ENCODE results near the gene ARHGEF12.
A peak's percentile ranks its signal among the peaks of the same experiment; 100 is the strongest.

ARHGEF12 gene

DNA sequence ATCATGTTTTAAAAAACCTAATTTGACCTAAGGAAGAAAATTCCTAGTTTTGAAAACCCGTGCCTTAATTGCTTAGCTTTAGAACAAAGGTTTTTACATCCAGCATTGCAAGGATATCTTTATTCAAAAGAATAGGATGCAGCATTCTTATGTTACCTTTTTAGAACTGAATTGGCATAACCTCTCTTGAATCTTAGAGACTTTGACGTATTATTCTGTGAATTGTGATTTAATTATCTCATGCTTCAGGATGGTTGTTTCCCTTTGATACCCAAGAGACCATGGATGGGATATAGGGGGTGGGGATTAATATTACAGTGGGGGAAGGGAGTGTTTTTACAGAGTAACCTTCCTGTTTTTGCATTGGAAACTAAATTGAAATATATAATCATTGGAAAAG, 49.4 kb downstream of the ARHGEF12 start:
- no peak overlapping the region for H3K4me3 ChIP-seq (ENCODE audit: extremely low read depth, insufficient read depth, low read length, poor library complexity, severe bottlenecking)
- WGBS, 2 experiments (ENCODE audit: insufficient coverage in 2 of 2): 93% methylated on average over 2 of the region's 2 CpGs; no CpG with 5 or more reads in 1 of the 2 experiments
- no peaks in the 10 kb centered on the region for H3K36me3 ChIP-seq (ENCODE audit: control insufficient read depth, insufficient read depth, low read length)

DNA sequence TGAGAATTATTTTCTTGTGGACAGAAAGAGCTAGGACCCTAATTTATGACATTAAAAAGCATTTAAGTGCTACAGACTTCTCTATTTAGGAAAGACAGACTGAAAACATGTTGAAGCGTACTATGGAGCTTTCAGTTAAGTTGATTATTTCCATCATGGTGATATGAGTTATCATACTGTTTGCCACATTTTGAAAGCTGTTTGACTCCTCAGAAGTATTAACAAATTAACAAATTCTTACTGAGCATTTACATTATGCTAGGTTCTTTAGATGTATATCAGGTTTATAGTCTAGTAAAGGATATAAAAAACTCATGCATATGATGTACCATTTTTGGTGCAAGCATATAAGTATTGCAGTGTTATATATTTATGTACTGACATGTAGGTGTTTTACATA, 50.1 kb downstream of the ARHGEF12 start:
- no peak overlapping the region for H3K4me3 ChIP-seq (ENCODE audit: extremely low read depth, insufficient read depth, low read length, poor library complexity, severe bottlenecking)
- no peaks in the 10 kb centered on the region for H3K36me3 ChIP-seq (ENCODE audit: control insufficient read depth, insufficient read depth, low read length)
- H3K9me3 ChIP-seq (ENCODE audit: control insufficient read depth, low read length): peaks cover 14% of the 10 kb centered on the region
- peaks cover 18% of the 10 kb centered on the region for H3K4me1 ChIP-seq (ENCODE audit: control insufficient read depth, insufficient read depth, low read length, poor library complexity, severe bottlenecking)
- no CpG with 5 or more reads among the region's 1 CpG for WGBS, 2 experiments (ENCODE audit: insufficient coverage in 2 of 2)
- no peak overlapping the region for H3K27ac ChIP-seq (ENCODE audit: low read depth, low read length, severe bottlenecking)

More for the DNA sequence above, 49.4 kb downstream of the ARHGEF12 start:
- no peak overlapping the region for H3K27ac ChIP-seq (ENCODE audit: low read depth, low read length, severe bottlenecking)
- peaks cover 14% of the 10 kb centered on the region for H3K9me3 ChIP-seq (ENCODE audit: control insufficient read depth, low read length)
- H3K4me1 ChIP-seq (ENCODE audit: control insufficient read depth, insufficient read depth, low read length, poor library complexity, severe bottlenecking): peaks cover 18% of the 10 kb centered on the region

GRCh38 chr11:120386774-120387371, 50.7 kb downstream of the ARHGEF12 start:
- Histone ChIP-seq H3K4me3 (ENCODE audit: extremely low read depth, insufficient read depth, low read length, poor library complexity, severe bottlenecking) (no peak overlapping the region), H3K36me3 (ENCODE audit: control insufficient read depth, insufficient read depth, low read length) (no peaks in the 10 kb centered on the region), H3K4me1 (ENCODE audit: control insufficient read depth, insufficient read depth, low read length, poor library complexity, severe bottlenecking) (peaks cover 21% of the 10 kb centered on the region), H3K27ac (ENCODE audit: low read depth, low read length, severe bottlenecking) (no peak overlapping the region), H3K9me3 (ENCODE audit: control insufficient read depth, low read length) (peaks cover 14% of the 10 kb centered on the region)
- 100% methylated on average over 1 of the region's 2 CpGs for WGBS, 2 experiments (ENCODE audit: insufficient coverage in 2 of 2)

DNA sequence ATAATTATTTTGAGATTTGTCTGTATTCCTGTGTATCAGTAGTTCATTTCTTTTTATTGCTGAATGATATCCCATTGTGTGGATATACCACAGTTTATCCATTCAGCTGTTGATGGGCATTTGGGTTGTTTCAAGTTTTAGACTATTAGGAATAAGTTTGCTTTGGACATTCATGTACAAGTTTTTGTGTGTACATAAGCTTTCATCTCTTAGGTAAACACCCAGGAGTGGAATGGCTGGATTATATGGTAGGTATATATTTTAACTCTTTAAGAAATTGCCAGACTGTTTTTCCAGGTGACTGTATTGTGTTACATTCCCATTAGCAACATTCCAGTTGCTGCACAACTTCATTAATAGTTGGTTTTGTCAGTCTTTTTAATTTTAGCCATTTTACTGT, 52.0 kb downstream of the ARHGEF12 start:
- Histone ChIP-seq H3K9me3 (ENCODE audit: control insufficient read depth, low read length) (peaks cover 4% of the 10 kb centered on the region), H3K36me3 (ENCODE audit: control insufficient read depth, insufficient read depth, low read length) (no peaks in the 10 kb centered on the region), H3K27ac (ENCODE audit: low read depth, low read length, severe bottlenecking) (no peak overlapping the region), H3K4me3 (ENCODE audit: extremely low read depth, insufficient read depth, low read length, poor library complexity, severe bottlenecking) (no peak overlapping the region), H3K4me1 (ENCODE audit: control insufficient read depth, insufficient read depth, low read length, poor library complexity, severe bottlenecking) (peaks cover 21% of the 10 kb centered on the region)

GRCh38 chr11:120389693-120390584, 53.7 kb downstream of the ARHGEF12 start:
- H3K4me1 ChIP-seq (ENCODE audit: control insufficient read depth, insufficient read depth, low read length, poor library complexity, severe bottlenecking): peaks cover 13% of the 10 kb centered on the region
- 80% methylated on average over 2 of the region's 5 CpGs; no CpG with 5 or more reads in 1 of the 2 experiments for WGBS, 2 experiments (ENCODE audit: insufficient coverage in 2 of 2)

DNA sequence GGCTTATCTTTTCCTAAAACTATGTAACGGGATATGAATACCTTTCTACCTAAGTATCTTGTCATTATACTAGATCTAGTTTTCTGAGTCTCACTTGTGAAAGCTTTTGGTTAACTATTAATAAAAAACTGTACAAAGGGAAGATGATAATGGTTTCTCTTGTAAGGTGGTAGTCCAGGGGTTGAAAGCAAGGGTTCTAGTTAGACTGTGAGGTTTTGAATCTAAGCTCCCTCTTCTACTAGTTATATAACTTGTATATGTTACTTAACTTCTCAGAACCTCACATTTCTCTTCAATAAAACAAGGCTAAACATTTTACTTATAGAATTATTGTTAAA, 54.3 kb downstream of the ARHGEF12 start:
- H3K36me3 ChIP-seq (ENCODE audit: control insufficient read depth, insufficient read depth, low read length): no peaks in the 10 kb centered on the region
- H3K4me1 ChIP-seq (ENCODE audit: control insufficient read depth, insufficient read depth, low read length, poor library complexity, severe bottlenecking): peaks cover 8% of the 10 kb centered on the region
- WGBS, 2 experiments (ENCODE audit: insufficient coverage in 2 of 2): no CpG with 5 or more reads among the region's 1 CpG
- no peaks in the 10 kb centered on the region for H3K9me3 ChIP-seq (ENCODE audit: control insufficient read depth, low read length)
- no peak overlapping the region for H3K4me3 ChIP-seq (ENCODE audit: extremely low read depth, insufficient read depth, low read length, poor library complexity, severe bottlenecking)
- no peak overlapping the region for H3K27ac ChIP-seq (ENCODE audit: low read depth, low read length, severe bottlenecking)

More at GRCh38 chr11:120389693-120390584, 53.7 kb downstream of the ARHGEF12 start:
- H3K4me3 ChIP-seq (ENCODE audit: extremely low read depth, insufficient read depth, low read length, poor library complexity, severe bottlenecking): no peak overlapping the region
- H3K27ac ChIP-seq (ENCODE audit: low read depth, low read length, severe bottlenecking): no peak overlapping the region
- no peaks in the 10 kb centered on the region for H3K36me3 ChIP-seq (ENCODE audit: control insufficient read depth, insufficient read depth, low read length)
- H3K9me3 ChIP-seq (ENCODE audit: control insufficient read depth, low read length): no peaks in the 10 kb centered on the region

DNA sequence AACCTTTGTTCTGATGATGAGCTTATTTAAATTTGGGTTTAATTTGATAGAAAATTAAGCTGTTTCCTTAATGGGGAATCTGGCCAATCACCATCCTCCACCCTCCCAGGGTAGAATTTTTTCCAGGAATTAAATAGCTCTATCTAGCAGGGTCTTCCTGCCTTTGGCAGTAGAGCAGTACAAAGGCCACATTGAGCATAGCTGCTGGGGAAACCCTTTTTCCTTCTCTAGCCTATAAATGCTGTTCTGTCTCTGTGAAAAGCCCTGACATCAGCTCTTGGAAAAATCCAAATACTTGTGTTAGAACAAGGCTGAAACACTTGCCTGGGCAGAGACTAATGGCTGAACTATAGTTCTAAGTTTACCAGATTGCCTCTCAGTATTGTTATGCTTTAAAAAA, 55.1 kb downstream of the ARHGEF12 start:
- H3K4me1 ChIP-seq (ENCODE audit: control insufficient read depth, insufficient read depth, low read length, poor library complexity, severe bottlenecking): peaks cover 2% of the 10 kb centered on the region
- peak overlapping the region; percentile 82 for H3K27ac ChIP-seq (ENCODE audit: low read depth, low read length, severe bottlenecking)
- no peaks in the 10 kb centered on the region for H3K36me3 ChIP-seq (ENCODE audit: control insufficient read depth, insufficient read depth, low read length)
- H3K9me3 ChIP-seq (ENCODE audit: control insufficient read depth, low read length): no peaks in the 10 kb centered on the region
- no peak overlapping the region for H3K4me3 ChIP-seq (ENCODE audit: extremely low read depth, insufficient read depth, low read length, poor library complexity, severe bottlenecking)

- peaks cover 2% of the 10 kb centered on the region for H3K4me1 ChIP-seq (ENCODE audit: control insufficient read depth, insufficient read depth, low read length, poor library complexity, severe bottlenecking)
- H3K36me3 ChIP-seq (ENCODE audit: control insufficient read depth, insufficient read depth, low read length): no peaks in the 10 kb centered on the region
- 100% methylated on average over 1 of the region's 1 CpG for WGBS, 2 experiments (ENCODE audit: insufficient coverage in 2 of 2)
- H3K27ac ChIP-seq (ENCODE audit: low read depth, low read length, severe bottlenecking): peak overlapping the region; percentile 82
- no peak overlapping the region for H3K4me3 ChIP-seq (ENCODE audit: extremely low read depth, insufficient read depth, low read length, poor library complexity, severe bottlenecking)
- H3K9me3 ChIP-seq (ENCODE audit: control insufficient read depth, low read length): no peaks in the 10 kb centered on the region
These were observed 55.6 kb downstream of the ARHGEF12 start for GRCh38 chr11:120391854-120392253.

DNA sequence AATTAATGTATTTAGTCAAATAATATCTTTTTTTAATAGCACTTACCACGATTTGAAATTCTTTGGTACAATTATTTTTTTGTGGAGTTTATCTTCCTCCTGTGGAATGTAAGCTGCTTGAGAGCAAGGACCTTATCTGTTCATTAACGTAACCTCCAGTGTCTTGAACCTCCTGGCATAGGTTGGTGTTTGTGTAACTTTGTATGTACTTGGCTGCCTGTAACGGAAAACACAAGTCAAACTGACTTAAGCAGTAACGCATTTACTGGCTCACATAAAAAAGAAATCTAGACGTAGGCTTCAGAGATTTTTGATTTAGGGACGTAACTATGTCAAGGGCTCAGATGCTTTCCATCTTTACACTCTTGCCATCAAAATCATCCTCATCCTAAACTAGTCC, 56.1 kb downstream of the ARHGEF12 start:
- Histone ChIP-seq H3K4me1 (ENCODE audit: control insufficient read depth, insufficient read depth, low read length, poor library complexity, severe bottlenecking) (peaks cover 2% of the 10 kb centered on the region), H3K36me3 (ENCODE audit: control insufficient read depth, insufficient read depth, low read length) (no peaks in the 10 kb centered on the region), H3K9me3 (ENCODE audit: control insufficient read depth, low read length) (no peaks in the 10 kb centered on the region), H3K27ac (ENCODE audit: low read depth, low read length, severe bottlenecking) (no peak overlapping the region), H3K4me3 (ENCODE audit: extremely low read depth, insufficient read depth, low read length, poor library complexity, severe bottlenecking) (no peak overlapping the region)
- 87 to 100% methylated on average over 4 of the region's 6 CpGs for WGBS, 2 experiments (ENCODE audit: insufficient coverage in 2 of 2)

GRCh38 chr11:120392793-120393192, 56.6 kb downstream of the ARHGEF12 start:
- Histone ChIP-seq H3K4me3 (ENCODE audit: extremely low read depth, insufficient read depth, low read length, poor library complexity, severe bottlenecking) (no peak overlapping the region), H3K9me3 (ENCODE audit: control insufficient read depth, low read length) (no peaks in the 10 kb centered on the region), H3K27ac (ENCODE audit: low read depth, low read length, severe bottlenecking) (no peak overlapping the region), H3K4me1 (ENCODE audit: control insufficient read depth, insufficient read depth, low read length, poor library complexity, severe bottlenecking) (peaks cover 6% of the 10 kb centered on the region), H3K36me3 (ENCODE audit: control insufficient read depth, insufficient read depth, low read length) (no peaks in the 10 kb centered on the region)
- 60% methylated on average over 1 of the region's 2 CpGs; no CpG with 5 or more reads in 1 of the 2 experiments for WGBS, 2 experiments (ENCODE audit: insufficient coverage in 2 of 2)

DNA sequence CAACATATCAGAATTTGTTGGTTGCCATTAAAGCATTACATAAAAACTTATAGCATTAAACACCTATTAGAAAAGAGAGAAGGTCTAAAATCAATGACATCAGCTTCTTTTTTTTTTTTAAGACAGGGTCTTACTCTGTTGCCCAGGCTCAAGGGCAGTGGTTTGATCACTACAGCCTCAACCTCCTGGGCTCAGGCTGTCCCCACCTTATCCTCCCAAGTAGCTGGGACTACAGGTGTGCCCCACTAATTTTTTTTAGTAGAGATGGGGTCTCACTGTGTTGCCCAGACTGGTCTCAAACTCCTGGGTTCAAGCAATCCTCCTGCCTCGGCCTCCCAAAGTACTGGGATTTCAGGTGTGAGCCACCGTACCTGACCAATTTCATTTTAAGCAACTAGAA, 57.9 kb downstream of the ARHGEF12 start:
- H3K36me3 ChIP-seq (ENCODE audit: control insufficient read depth, insufficient read depth, low read length): no peaks in the 10 kb centered on the region
- H3K9me3 ChIP-seq (ENCODE audit: control insufficient read depth, low read length): no peaks in the 10 kb centered on the region
- H3K4me3 ChIP-seq (ENCODE audit: extremely low read depth, insufficient read depth, low read length, poor library complexity, severe bottlenecking): no peak overlapping the region
- peaks cover 13% of the 10 kb centered on the region for H3K4me1 ChIP-seq (ENCODE audit: control insufficient read depth, insufficient read depth, low read length, poor library complexity, severe bottlenecking)
- no peak overlapping the region for H3K27ac ChIP-seq (ENCODE audit: low read depth, low read length, severe bottlenecking)
- whole genome bisulfite sequencing, 2 experiments (ENCODE audit: insufficient coverage in 2 of 2): 83% methylated on average over 1 of the region's 2 CpGs; no CpG with 5 or more reads in 1 of the 2 experiments
